Embryonic facial prominence (tissue), 1 donor: ENCODE data around the gene BAIAP2.

Source experiments
- DNase-seq: peaks from one replicate; pipeline ENCODE4 v3.0.0-alpha.2; 2016; ENCODE audit errors: extremely low spot score

BAIAP2 gene

GRCh38 chr17:81159611-81160265 is 124.8 kb downstream of the BAIAP2 start:
- no peak for DNase-seq

- DNase-seq, result no peak
Observed at GRCh38 chr17:81160306-81160705, 125.4 kb downstream of the BAIAP2 start.

- no peak for DNase-seq
Observed at GRCh38 chr17:81160747-81161453, 125.9 kb downstream of the BAIAP2 start.

- no peak for DNase-seq
Observed at GRCh38 chr17:81161536-81161935, 126.6 kb downstream of the BAIAP2 start.

GRCh38 chr17:81161972-81162371 is 127.0 kb downstream of the BAIAP2 start:
- no peak for DNase-seq

DNA sequence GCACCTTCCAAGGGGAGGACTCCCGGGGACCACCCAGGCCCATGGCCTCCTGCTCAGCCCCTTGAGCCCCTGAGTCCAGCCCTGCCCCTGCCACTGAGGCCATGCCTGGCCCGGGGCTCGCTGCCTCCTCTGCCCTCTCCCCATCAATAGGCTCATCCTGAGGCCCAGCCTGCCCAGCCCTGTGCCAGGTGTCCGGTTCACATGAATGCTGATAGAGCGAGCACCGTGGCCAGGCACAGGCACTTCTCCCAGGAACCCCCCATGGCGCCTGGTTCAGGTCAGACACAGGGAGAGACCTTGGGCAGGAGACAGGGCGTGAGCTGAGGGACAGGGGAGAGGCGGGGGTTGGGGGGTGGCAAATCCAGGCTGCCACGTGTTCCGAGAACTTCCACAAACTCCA is 127.5 kb downstream of the BAIAP2 start:
- DNase-seq, result no peak

DNA sequence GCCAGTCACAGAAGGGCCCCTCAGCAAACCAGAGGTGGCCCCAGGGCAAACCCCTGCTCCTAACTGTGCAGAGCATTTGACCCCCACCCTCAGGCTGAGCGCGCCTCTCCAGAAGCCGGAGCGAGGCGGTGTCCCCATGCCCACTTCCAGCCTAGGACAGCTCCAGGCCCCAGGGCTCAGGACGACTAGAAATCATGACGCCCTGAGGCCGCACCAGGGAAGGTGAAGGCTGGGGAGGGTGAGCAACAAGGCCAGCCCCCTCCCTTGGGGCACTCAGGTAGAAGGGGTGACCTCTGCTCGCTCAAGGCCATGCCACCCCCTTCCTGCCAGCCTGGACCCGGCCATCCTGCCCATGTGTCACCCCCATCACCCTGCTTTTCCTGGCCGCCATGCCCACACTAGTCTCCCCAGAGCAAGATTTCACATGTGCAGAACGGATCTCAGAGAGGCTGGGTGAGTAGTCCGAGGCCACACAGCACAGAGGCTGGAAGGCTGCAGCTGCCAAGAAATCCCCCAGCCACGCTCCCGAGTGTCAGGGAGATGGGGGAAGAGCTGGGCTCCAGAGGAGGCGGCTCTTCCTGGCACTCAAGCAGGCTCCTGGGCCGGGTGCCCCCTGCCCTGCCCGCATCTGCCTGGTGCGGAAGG is 128.2 kb downstream of the BAIAP2 start:
- no peak for DNase-seq

GRCh38 chr17:81163703-81164370 is 128.9 kb downstream of the BAIAP2 start:
- no peak for DNase-seq

DNA sequence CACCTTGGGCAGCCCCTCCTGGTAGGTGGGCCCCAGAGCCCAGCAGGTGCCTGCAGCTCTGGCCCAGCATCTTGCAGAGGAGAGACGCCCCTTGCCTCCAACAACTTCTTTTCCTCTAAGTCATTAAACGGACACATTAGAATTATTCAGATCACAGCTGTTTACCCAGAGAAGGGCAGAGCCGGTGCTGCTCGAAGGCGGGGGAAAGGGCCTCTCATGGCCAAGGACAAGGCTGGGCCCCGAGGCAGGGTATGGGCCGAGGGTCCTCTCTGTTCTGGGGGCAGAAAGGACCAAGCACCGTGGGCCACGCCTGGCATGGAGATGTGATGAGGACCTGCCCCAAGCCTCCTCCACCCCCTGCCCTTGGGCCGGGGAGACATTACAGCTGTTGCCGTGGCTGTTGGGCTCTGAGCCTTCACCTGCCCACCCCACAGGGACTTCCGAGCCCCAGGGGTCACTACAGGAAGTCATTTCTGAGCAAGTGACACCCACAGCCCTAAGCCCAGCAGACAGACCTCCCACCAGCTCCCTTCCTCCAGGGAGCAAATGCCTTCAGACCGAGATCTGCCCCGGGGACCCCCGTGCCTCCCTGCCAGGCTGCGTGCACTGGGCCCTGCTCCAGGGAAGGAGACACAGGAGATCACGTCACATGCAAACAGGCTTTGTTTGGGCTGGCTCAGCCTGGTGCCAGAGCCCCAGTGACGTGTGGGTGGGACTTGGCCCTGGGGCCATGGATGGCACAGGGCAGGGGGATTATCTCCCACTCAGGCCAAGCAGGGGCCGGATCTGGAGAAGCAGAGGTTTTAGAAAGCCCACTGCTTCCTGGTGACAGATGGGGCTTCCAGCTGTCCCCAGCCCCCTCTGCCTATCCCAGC is 129.7 kb downstream of the BAIAP2 start:
- no peak for DNase-seq

GRCh38 chr17:81165246-81166032 is 130.5 kb downstream of the BAIAP2 start, which contains the start of gene PVALEF:
Gene PVALEF (plus strand): TSS chr17:81165507. CDS start chr17:81181227, 15,720 bp downstream.
- DNase-seq, result no peak

- no peak for DNase-seq
Observed at GRCh38 chr17:81166033-81166492, 131.1 kb downstream of the BAIAP2 start, which contains the start of gene AATK. Gene AATK (minus strand): TSS chr17:81166221. CDS start chr17:81165992, 229 bp downstream.
